HFF-Myc (cell line): ENCODE data around the gene C18orf63.

Source experiments
- DNase-seq: peaks from one replicate; pipeline ENCODE4 v3.0.0-alpha.2; 2011; ENCODE audit warnings: low read depth; ENCODE audit errors: extremely low read depth
- H3K4me3 ChIP-seq: replicated peaks from 2 replicates; pipeline ENCODE4 v1.5.1; 2011; ENCODE audit warnings: low read depth, mild to moderate bottlenecking, control low read depth, low read length
- TF ChIP-seq, protein P1 (sequence below): IDR thresholded peaks from 2 replicates; pipeline ENCODE4 v1.5.1; 2012; ENCODE audit warnings: mild to moderate bottlenecking, low read depth, low read length, control low read depth; ENCODE audit errors: missing control alignments

The C18orf63 gene

DNA sequence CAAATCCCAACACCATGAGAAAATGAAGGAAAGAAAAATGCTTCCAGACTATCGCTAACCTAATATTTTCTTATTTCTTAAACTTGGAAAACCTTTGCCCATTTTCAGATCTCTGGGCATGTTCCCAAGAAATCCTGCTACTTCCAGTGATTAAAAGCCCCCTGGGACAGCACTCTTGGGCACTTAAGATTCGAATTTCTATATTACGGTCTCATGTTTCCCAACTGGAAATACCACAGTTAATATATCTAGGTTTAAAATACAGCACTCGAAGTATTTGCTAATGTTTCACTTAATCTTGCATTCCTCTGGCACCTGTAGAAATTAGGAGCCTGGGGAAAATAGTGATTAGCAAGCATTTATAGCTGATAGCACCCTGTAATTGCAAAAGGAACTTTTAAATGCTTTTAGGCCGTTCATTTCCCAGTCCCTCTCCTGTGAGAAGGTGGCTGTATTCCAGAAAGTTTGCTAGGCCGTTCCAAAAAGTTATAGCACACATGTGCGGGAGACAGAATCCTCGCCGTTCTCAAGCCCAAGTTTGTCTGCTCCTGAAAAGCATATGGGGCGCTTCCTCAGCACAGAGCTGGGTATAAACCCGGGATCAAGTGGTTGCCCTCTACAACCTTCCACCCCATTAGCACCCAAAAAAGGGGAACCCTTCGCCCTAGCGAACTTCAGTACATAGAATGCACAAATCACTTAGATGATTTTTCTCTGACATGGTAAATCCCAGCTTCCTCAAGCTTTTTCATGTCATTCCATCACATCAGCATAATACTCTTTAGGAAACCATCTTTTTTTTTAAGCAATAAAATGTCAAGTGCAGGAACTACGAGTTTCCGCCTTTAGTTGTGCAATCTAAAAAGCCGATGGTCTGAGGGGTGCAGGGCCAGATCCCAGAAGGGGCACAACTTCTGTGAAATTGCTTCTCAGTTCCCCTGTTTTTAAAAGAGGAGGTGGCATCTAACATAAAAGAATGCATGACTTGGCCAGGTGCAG, 80.8 kb downstream of the C18orf63 start:
- no peak for DNase-seq
- TF ChIP-seq, protein P1, sequence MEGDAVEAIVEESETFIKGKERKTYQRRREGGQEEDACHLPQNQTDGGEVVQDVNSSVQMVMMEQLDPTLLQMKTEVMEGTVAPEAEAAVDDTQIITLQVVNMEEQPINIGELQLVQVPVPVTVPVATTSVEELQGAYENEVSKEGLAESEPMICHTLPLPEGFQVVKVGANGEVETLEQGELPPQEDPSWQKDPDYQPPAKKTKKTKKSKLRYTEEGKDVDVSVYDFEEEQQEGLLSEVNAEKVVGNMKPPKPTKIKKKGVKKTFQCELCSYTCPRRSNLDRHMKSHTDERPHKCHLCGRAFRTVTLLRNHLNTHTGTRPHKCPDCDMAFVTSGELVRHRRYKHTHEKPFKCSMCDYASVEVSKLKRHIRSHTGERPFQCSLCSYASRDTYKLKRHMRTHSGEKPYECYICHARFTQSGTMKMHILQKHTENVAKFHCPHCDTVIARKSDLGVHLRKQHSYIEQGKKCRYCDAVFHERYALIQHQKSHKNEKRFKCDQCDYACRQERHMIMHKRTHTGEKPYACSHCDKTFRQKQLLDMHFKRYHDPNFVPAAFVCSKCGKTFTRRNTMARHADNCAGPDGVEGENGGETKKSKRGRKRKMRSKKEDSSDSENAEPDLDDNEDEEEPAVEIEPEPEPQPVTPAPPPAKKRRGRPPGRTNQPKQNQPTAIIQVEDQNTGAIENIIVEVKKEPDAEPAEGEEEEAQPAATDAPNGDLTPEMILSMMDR = no peak

DNA sequence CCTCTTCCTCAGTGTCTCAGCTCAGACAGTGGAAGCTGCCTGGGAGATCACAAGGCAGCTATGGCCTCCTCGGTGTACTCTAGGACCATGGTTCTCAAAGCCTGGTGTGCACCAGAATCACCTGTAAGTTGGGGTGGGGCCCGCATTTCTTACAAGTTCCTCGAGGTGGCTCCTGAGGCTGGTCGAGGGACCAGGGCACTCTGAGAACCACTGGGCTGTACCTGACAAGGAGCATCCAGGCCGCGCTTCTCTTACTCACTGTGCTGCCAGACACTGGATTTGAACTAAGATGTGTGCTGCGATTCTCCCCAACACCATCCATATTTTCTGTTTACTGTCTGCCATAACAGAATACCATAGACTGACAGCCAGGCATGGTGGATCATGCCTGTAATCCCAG, 81.9 kb downstream of the C18orf63 start:
- TF ChIP-seq, protein P1 = no peak
- no peak overlapping the region for H3K4me3 ChIP-seq
- no peak for DNase-seq

More for the DNA sequence above, 80.8 kb downstream of the C18orf63 start:
- H3K4me3 ChIP-seq = no peak overlapping the region

DNA sequence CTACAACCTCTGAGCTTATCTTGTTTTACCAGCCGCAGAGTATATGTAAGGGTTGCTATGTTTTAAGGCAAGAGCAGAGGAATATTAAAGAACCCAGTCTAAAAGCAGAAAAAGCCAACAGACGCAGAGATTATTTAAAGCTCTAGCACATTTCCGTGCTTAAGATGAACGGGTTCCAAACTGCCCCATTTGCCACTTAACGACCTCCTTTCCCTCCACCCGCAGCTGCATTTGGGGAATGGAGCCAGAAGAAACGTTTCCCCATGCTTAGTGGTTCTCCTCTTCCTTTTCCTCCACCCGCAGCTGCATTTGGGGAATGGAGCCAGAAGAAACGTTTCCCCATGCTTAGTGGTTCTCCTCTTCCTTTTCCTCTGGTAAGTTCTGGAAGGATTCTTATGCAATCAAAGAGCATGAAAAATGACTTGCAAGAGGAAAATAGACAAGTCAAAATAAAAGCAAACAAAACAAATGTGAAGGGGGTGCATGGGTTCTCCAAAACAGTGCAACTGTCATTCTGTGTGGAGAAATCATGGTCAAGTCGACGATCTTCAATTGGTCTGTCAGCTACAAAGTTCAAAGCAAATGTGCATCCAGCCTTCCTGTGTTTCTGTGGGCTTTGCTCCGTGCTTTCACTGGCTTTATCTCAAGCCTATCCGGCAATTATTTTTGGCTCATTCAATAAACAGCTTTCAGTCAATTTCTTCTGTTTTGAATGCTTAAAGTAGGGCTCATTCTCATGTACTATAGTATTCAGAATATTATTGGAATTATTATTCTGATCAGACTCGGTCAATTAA, 83.7 kb downstream of the C18orf63 start:
- TF ChIP-seq, protein P1 = no peak
- no peak overlapping the region for H3K4me3 ChIP-seq
- DNase-seq = no peak

DNA sequence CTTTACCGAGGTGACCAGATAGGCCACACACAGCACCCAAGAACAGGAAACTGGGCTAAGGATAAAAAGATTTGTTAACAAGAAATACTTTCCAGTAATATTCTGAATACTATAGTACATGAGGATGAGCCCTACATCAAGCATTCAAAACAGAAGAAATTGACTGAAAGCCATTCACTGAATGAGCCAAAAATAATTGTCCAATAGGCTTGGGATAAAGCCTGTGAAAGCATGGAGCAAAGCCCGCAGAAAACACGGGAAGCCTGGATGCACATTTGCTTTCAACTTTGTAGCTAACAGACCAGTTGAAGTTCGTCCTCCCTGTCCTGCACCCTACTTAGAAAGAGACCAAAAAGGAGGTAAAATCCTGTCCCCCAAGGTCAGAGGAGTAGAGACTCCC, 85.2 kb downstream of the C18orf63 start:
- TF ChIP-seq, protein P1 = no peak

DNA sequence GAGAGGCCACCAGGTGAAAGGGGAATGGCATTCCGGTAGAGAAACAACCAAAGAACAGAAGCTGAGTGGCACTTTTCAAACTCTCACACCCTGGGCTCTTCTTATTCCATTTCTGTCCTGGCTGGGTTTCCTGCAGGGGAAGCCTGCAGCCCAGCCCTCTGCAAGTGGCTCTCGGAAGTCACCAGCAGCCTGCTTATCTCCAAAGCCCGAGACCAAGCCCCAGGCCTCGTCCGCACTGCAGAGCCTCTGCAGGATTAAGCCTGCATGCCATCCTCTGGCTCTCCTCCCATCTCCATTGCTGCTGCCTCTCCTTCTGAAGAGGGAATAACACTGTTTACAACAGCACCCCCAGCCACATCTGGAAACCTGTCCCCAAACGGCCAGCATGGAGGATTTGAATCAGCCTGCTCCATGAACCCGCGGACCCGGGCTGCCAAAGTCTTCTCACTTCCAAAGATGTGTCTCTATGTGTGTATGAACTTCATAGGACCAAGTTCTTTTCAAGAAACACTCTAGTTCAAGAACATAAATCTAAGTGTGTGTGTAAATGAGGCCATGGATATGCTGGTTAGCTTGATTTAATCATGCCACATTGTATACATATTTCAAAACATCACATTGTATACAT, 87.3 kb downstream of the C18orf63 start:
- TF ChIP-seq, protein P1 = no peak
- no peak for DNase-seq
- H3K4me3 ChIP-seq = no peak overlapping the region

More for the DNA sequence above, 85.2 kb downstream of the C18orf63 start:
- H3K4me3 ChIP-seq = no peak overlapping the region
- DNase-seq = no peak

DNA sequence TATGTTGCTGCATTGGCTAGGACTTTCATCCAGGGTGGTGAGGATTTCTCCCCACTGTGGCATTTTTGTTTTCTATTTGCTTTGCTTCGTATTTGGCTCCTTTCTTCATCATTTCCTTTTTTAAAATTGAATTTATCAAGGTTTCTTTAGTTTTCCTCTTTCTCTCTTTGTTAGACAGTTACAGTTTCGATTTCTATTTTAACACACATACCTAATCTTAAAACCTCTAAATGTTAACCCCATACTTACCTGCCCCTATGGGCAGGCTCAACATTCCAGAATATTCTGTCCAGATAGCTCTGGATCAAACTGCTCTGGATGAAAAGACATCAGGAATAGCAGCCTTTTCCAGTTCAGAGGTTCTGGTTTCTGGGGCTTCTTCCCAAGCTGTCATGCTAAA, 92.2 kb downstream of the C18orf63 start:
- no peak for DNase-seq
- TF ChIP-seq, protein P1 = no peak
- H3K4me3 ChIP-seq = no peak overlapping the region
